H9 (cell line): ENCODE results near the gene ZSWIM6. TPM values are rescaled to one million over a fixed set of nuclear protein-coding genes. Genes with fewer than 3 reads are reported as not detected.

Source experiments
- DNase-seq: peaks from one replicate; pipeline ENCODE4 v3.0.0-alpha.2; 2017
- H2AFZ ChIP-seq: one replicate; pipeline ENCODE4 v1.6.1; 2013; ENCODE audit warnings: mild to moderate bottlenecking, low read length, control low read depth, moderate library complexity
- H2AK5ac ChIP-seq: 2 replicates; pipeline ENCODE4 v1.6.1; 2013; ENCODE audit warnings: low read length, control low read depth, mixed read lengths; ENCODE audit not compliant: insufficient read length
- H2BK120ac ChIP-seq: one replicate; pipeline ENCODE4 v1.6.1; 2013; ENCODE audit warnings: low read depth, mild to moderate bottlenecking, low read length, control low read depth, inconsistent platforms; ENCODE audit not compliant: poor library complexity, severe bottlenecking
- H2BK12ac ChIP-seq: 2 replicates; pipeline ENCODE4 v1.6.1; 2013; ENCODE audit warnings: low read length, control low read depth, mixed read lengths, low read depth; ENCODE audit not compliant: insufficient read length
- H2BK15ac ChIP-seq: 2 replicates; pipeline ENCODE4 v1.6.1; 2013; ENCODE audit warnings: low read depth, low read length, control low read depth
- H2BK20ac ChIP-seq: one replicate; pipeline ENCODE4 v1.6.1; 2013; ENCODE audit warnings: low read depth, mild to moderate bottlenecking, low read length, control low read depth, inconsistent platforms; ENCODE audit not compliant: poor library complexity, severe bottlenecking
- H2BK5ac ChIP-seq: 2 replicates; pipeline ENCODE4 v1.6.1; 2013; ENCODE audit warnings: low read length, control low read depth, mixed read lengths; ENCODE audit not compliant: insufficient read length
- H3K14ac ChIP-seq: 2 replicates; pipeline ENCODE4 v1.6.1; 2013; ENCODE audit warnings: low read length, control low read depth; ENCODE audit not compliant: insufficient read depth
- H3K18ac ChIP-seq: 2 replicates; pipeline ENCODE4 v1.6.1; 2013; ENCODE audit warnings: low read depth, mild to moderate bottlenecking, mixed read lengths, low read length, control low read depth; ENCODE audit not compliant: insufficient read length
- H3K23ac ChIP-seq: 2 replicates; pipeline ENCODE4 v1.6.1; 2013; ENCODE audit warnings: low read length, control low read depth, mixed read lengths, low read depth; ENCODE audit not compliant: insufficient read length
- H3K23me2 ChIP-seq: 2 replicates; pipeline ENCODE4 v1.6.1; 2013; ENCODE audit warnings: low read depth, mild to moderate bottlenecking, mixed read lengths, low read length, control low read depth; ENCODE audit not compliant: insufficient read length, poor library complexity, severe bottlenecking
- H3K27ac ChIP-seq: 2 replicates; pipeline ENCODE4 v1.5.1; 2013; ENCODE audit warnings: low read length, control low read depth, mixed read lengths, low read depth; ENCODE audit not compliant: insufficient read length
- H3K27me3 ChIP-seq: 2 replicates; pipeline ENCODE4 v1.6.1; 2013; ENCODE audit warnings: low read length, control low read depth, inconsistent platforms; ENCODE audit not compliant: insufficient read depth
- H3K4ac ChIP-seq: 2 replicates; pipeline ENCODE4 v1.6.1; 2013; ENCODE audit warnings: low read depth, mild to moderate bottlenecking, control low read depth, inconsistent platforms, low read length, moderate library complexity
- H3K4me1 ChIP-seq: 2 replicates; pipeline ENCODE4 v1.6.1; 2013; ENCODE audit warnings: low read length, control low read depth, inconsistent platforms; ENCODE audit not compliant: insufficient read depth
- H3K4me2 ChIP-seq: 2 replicates; pipeline ENCODE4 v1.6.1; 2013; ENCODE audit warnings: low read length, control low read depth, mixed read lengths; ENCODE audit not compliant: insufficient read length, insufficient read depth
- H3K56ac ChIP-seq: 2 replicates; pipeline ENCODE4 v1.6.1; 2013; ENCODE audit warnings: low read depth, mild to moderate bottlenecking, mixed read lengths, low read length, control low read depth; ENCODE audit not compliant: insufficient read length
- H3K79me1 ChIP-seq: 2 replicates; pipeline ENCODE4 v1.6.1; 2013; ENCODE audit warnings: low read depth, mild to moderate bottlenecking, moderate library complexity, low read length, control low read depth, inconsistent platforms; ENCODE audit not compliant: insufficient read depth, poor library complexity, severe bottlenecking
- H3K79me2 ChIP-seq: 2 replicates; pipeline ENCODE4 v1.6.1; 2013; ENCODE audit warnings: low read length, control low read depth, inconsistent platforms; ENCODE audit not compliant: insufficient read depth
- H3K9ac ChIP-seq: 2 replicates; pipeline ENCODE4 v1.6.1; 2013; ENCODE audit warnings: low read length, control low read depth, mixed read lengths; ENCODE audit not compliant: insufficient read length; ENCODE audit errors: extremely low read depth
- H3K9me3 ChIP-seq: one replicate; pipeline ENCODE4 v1.6.1; 2013; ENCODE audit warnings: low read depth, low read length, inconsistent platforms; ENCODE audit not compliant: control insufficient read depth
- H3T11ph ChIP-seq: one replicate; pipeline ENCODE4 v1.6.1; 2013; ENCODE audit warnings: mild to moderate bottlenecking, low read length, control low read depth, inconsistent platforms
- H4K20me1 ChIP-seq: one replicate; pipeline ENCODE4 v1.6.1; 2013; ENCODE audit not compliant: control insufficient read depth, insufficient read length, insufficient read depth
- H4K5ac ChIP-seq: 2 replicates; pipeline ENCODE4 v1.6.1; 2013; ENCODE audit warnings: low read depth, mild to moderate bottlenecking, mixed read lengths, low read length, control low read depth; ENCODE audit not compliant: insufficient read length
- H4K8ac ChIP-seq: replicated peaks from 2 replicates; pipeline ENCODE4 v1.6.1; 2013; ENCODE audit warnings: low read length, control low read depth, mixed read lengths, low read depth; ENCODE audit not compliant: insufficient read length
- H4K91ac ChIP-seq: 2 replicates; pipeline ENCODE4 v1.6.1; 2013; ENCODE audit warnings: low read depth, mild to moderate bottlenecking, moderate library complexity, mixed read lengths, low read length, control low read depth; ENCODE audit not compliant: insufficient read length
- H3K27ac Mint-ChIP-seq, 3 experiments: 2 replicates in 2 of 3; 3 replicates in 1 of 3; pipeline ENCODE4 v1.8.0; 2020 to 2021; ENCODE audit warnings: mixed read lengths in 3 of 3, mild to moderate bottlenecking in 1 of 3, moderate library complexity in 1 of 3
- H3K27me3 Mint-ChIP-seq: 2 replicates; pipeline ENCODE4 v1.8.0; 2021; ENCODE audit warnings: low read depth, mild to moderate bottlenecking, moderate library complexity, mixed read lengths
- H3K36me3 Mint-ChIP-seq, 3 experiments: 2 replicates in 2 of 3; 3 replicates in 1 of 3; pipeline ENCODE4 v1.8.0; 2020 to 2021; ENCODE audit warnings: low read depth in 3 of 3, mixed read lengths in 3 of 3; ENCODE audit not compliant: insufficient read depth in 1 of 3
- H3K4me1 Mint-ChIP-seq, 2 experiments: 2 replicates each; pipeline ENCODE4 v1.8.0; 2020; ENCODE audit warnings: mixed read lengths in 2 of 2
- H3K4me3 Mint-ChIP-seq, 2 experiments: 2 replicates in 1 of 2; 3 replicates in 1 of 2; pipeline ENCODE4 v1.8.0; 2020 to 2021; ENCODE audit warnings: mild to moderate bottlenecking in 2 of 2, mixed read lengths in 2 of 2, moderate library complexity in 1 of 2
- H3K9me3 Mint-ChIP-seq, 2 experiments: 2 replicates in 1 of 2; 3 replicates in 1 of 2; pipeline ENCODE4 v1.8.0; 2020; ENCODE audit warnings: mild to moderate bottlenecking in 2 of 2, mixed read lengths in 2 of 2, moderate library complexity in 1 of 2
- CTCF ChIP-seq: fragments of 200-600 bp; sonication (generic); conservative IDR thresholded peaks from 3 replicates; pipeline ENCODE4 v1.8.0; 2021; ENCODE audit warnings: antibody characterized with exemption, mild to moderate bottlenecking
- WGBS: extraction: QIAGEN DNeasy Blood & Tissue Kit; methylation state at CpG from one replicate; pipeline ENCODE4 v1.1.7; 2013; ENCODE audit warnings: missing lambda C conversion rate, low lambda C conversion rate, mixed read lengths; ENCODE audit not compliant: insufficient read length; ENCODE audit errors: extremely low coverage; 5-methylcytosine and 5-hydroxymethylcytosine counted together
- total RNA-seq: library from RNA; stranded (reverse); gene quantifications from 2 replicates; pipeline ENCODE4 v1.2.1, GENCODE V29; 2021

Gene ZSWIM6
- total RNA-seq, 1 experiment from 2014 or later, result 11.5 TPM

- Mint-ChIP-seq H3K36me3 (no peaks in the 10 kb centered on the region), H3K9me3 (no peaks in the 10 kb centered on the region; a peak in 1 of 5 replicates), H3K4me1 (peaks cover 6 to 14% of the 10 kb centered on the region in 2 experiments; a peak in 3 of 4 replicates), H3K27me3 (peaks cover 77% of the 10 kb centered on the region), H3K27ac (no peak overlapping the region), H3K4me3 (no peak overlapping the region)
- Histone ChIP-seq H4K20me1 (no peaks in the 10 kb centered on the region), H3K79me2 (no peaks in the 10 kb centered on the region), H4K91ac (no peak overlapping the region), H3K14ac (no peak overlapping the region), H3K56ac (no peak overlapping the region), H3T11ph (no peak overlapping the region), H3K4me1 (no peaks in the 10 kb centered on the region), H3K4ac (no peak overlapping the region), H3K9ac (no peak overlapping the region), H2BK5ac (no peak overlapping the region), H2BK12ac (no peak overlapping the region), H3K9me3 (no peaks in the 10 kb centered on the region), H3K18ac (no peak overlapping the region), H3K79me1 (no peaks in the 10 kb centered on the region), H3K4me2 (no peak overlapping the region), H3K27me3 (peaks cover 7% of the 10 kb centered on the region; the same call in 1 of the 2 replicates), H3K23ac (no peak overlapping the region), H2AK5ac (no peak overlapping the region), H4K5ac (no peak overlapping the region), H2AFZ (no peak overlapping the region), H2BK20ac (no peak overlapping the region), H4K8ac (no peak overlapping the region), H3K23me2 (no peaks in the 10 kb centered on the region), H2BK15ac (no peak overlapping the region), H3K27ac (no peak overlapping the region), H2BK120ac (no peak overlapping the region)
- DNase-seq, result no peak
- TF ChIP-seq CTCF, result no peak
- WGBS, result no CpG with 5 or more reads among the region's 1 CpG
These were observed 24.4 kb upstream of the ZSWIM6 start for GRCh38 chr5:61307611-61308010.
